GM20000 (cell line): Measurements from ENCODE around the gene SLC9A3.

Experiments used
- DNase-seq: peaks from one replicate; pipeline ENCODE4 v3.0.0; 2012; ENCODE audit warnings: low spot score
- TF ChIP-seq, protein P1 (sequence below): IDR thresholded peaks from 2 replicates; pipeline ENCODE4 v1.5.1; 2012; ENCODE audit warnings: mild to moderate bottlenecking, control low read depth; ENCODE audit errors: extremely low read depth, missing control alignments

Gene SLC9A3

DNA sequence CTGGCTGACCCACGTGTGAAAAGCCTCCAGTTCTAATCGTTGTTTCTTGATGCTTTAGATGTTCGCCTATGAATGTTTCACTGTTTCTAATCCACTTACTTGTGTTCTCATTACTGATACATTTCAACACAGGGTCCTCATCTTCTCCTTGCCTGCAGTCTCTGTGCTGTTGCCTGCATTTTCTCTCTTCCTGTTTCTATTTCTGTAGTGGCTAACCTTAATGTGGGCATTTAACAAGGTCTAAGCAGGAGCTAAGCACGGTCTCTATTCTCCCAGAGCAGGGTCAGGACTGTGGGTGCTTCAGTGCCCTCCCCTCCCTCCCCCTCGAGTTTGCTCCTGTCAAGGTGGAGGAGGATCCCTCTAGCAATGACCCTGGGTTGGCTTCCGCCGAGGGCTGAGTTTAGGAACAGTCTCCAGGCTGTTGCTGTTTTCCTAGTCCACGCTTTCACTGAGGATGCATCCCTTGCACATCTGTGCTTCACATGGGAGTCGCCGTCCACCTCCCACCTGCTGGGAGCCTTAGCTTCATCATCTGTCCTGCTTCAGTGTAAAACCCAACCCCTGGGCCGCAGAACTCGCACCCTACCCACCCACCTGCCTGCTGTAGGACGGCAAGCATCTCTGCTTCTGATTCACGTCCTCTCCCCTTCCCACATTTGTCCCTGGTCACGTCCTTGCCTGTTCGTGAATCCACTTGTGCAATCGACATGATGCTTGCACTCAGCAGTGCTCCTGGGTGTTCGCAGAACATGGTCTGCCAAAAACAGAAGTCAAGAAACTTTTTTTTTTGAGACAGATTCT, 83.6 kb downstream of the SLC9A3 start:
- no peak for DNase-seq
- TF ChIP-seq, protein P1, sequence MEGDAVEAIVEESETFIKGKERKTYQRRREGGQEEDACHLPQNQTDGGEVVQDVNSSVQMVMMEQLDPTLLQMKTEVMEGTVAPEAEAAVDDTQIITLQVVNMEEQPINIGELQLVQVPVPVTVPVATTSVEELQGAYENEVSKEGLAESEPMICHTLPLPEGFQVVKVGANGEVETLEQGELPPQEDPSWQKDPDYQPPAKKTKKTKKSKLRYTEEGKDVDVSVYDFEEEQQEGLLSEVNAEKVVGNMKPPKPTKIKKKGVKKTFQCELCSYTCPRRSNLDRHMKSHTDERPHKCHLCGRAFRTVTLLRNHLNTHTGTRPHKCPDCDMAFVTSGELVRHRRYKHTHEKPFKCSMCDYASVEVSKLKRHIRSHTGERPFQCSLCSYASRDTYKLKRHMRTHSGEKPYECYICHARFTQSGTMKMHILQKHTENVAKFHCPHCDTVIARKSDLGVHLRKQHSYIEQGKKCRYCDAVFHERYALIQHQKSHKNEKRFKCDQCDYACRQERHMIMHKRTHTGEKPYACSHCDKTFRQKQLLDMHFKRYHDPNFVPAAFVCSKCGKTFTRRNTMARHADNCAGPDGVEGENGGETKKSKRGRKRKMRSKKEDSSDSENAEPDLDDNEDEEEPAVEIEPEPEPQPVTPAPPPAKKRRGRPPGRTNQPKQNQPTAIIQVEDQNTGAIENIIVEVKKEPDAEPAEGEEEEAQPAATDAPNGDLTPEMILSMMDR: no peak

DNA sequence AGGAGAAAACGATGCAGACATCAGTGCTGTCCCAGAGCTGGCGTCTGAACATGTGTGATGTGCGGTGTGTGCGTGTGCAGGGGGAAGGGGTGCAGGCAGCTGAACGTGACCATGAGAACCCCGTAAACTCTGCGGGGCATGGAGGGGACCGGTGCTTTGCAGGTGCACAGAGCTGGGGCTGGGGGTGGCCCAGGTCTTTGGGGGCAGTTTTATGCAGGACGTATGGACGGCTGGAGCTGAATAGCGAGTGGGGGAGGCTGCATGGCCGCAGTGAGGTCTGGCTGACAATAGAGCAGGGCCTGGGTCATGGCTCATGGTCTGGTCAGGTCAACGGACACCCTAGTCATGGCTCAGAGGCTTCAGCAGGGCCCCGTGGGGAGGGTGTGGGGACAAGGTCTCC, 84.6 kb downstream of the SLC9A3 start:
- TF ChIP-seq, protein P1: no peak
- DNase-seq: no peak

DNA sequence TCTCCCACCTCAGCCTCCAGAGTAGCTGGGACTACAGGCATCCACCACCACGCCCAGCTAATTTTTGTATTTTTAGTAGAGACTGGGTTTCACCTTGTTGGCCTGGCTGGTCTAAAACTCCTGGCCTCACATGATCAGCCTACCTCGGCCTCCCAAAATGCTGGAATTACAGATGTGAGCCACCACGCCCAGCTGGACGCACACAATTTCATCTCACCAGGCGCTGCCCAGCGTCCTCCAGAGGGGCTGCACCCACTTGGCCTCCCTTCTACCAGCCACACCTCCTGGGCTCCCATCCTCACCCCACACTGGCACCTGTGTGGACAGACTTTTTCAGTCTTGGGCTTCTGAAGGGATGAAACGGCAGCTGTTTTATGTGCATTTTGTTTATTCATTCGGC, 85.1 kb downstream of the SLC9A3 start:
- TF ChIP-seq, protein P1: no peak

DNA sequence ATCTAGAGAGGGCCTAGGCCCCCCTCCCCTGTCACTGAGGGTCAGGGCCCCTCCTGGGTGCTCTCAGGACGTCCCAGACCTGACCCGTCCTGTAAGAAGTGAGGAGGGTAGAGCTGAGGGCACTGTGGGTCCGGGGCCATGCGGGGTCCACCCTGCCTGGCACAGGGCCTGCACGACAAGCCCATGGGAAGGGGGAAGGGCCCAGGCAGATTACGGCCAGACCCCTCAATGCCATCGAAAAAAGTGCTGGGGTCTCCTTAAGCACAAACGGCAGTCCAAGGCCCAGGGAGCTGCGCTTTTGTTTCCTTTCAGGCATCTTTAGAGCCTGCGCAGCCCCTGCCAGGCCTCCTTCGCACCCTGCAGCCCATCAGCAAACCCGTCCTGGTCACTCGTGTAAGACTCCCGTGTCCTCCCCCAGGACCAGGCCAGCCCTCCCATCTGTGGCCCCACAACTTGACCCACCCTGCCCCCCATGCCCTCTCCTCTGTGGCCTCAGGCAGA, 85.7 kb downstream of the SLC9A3 start:
- no peak for DNase-seq
- TF ChIP-seq, protein P1: no peak

More for the DNA sequence above, 85.1 kb downstream of the SLC9A3 start:
- DNase-seq: no peak

DNA sequence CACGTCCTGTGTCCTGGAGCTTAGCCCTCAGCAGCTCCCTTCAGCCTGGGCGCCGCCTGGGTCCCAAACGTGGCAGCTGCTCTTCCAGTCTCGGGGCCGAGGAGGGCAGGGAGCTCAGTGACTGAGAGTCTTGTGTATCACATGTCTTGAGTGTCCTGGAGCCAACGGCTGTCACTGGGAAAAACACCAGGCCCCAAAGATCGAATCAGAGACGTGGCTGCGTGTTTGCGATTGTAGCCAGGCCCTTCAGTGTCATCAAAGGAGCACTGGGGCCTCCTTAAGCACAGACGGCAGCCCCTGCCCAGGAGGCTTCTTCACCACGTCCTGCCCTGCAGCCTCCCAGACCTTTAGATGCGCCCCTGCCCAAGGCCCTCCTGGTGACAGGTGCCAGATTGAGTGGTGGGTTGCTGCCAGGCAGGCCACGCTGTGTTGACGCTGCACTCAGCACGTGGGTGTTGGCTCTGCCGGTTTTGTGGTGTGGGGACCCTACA, 86.9 kb downstream of the SLC9A3 start:
- TF ChIP-seq, protein P1: no peak
- no peak for DNase-seq

DNA sequence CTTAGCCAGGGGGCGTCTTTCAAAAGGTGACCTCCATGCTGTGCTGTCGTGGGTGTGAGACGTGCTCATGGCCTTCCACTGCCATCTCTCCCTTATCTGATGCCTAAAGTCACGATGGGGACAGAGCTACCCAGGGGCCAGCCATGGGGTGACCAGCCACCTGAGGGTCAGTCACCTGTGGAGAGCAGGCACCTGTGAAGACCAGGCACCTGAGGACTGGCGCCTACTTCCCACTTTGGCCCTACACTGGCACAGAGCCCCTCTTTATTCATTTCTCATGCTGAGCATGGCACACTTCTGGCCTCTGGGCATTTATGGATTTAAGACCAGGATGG, 87.6 kb downstream of the SLC9A3 start:
- TF ChIP-seq, protein P1: no peak
- DNase-seq: no peak

DNA sequence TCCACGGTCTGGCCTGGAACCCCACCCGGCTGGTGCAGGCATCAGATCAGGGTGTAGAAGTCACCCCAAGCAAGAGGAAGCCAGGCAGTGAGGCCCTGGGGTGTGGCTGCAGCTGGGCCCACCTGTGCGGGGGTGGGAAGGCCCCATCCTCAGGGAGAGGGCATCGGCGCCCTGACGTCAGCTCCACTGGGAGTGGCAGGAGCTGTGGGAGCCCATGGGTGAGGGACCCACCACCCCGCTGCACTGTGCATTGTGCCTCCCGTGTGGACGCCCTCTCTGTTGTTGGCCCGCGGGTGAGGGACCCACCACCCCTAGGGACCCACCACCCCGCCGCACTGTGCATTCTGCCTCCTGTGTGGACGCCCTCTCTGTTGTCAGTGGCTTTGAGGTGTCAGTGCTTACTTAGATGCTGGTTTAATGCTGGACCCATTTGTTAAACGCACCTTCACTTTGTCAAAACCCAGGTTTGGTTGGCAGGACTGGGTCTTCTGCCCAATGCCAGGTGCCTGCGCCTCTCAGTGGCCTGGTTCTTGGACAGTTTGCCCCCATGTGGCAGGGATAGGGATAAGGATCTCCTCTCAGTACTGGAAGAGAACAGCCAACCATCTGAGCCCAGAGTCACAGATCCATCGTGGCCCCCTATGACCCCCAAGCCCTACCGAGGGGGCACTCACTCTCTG, 88.1 kb downstream of the SLC9A3 start:
- no peak for DNase-seq

More for the DNA sequence above, 88.1 kb downstream of the SLC9A3 start:
- TF ChIP-seq, protein P1: no peak
